Measurements from ENCODE around the gene ANKRD44. TPM values are rescaled to one million over a fixed set of nuclear protein-coding genes. Genes with fewer than 3 reads are reported as not detected.

The ANKRD44 gene
- total and polyA plus RNA-seq, 2 of the 8 experiments (the other 6 are each of a cell fraction or from before 2014, with no cell fraction given): 1.2 to 1.3 TPM

DNA sequence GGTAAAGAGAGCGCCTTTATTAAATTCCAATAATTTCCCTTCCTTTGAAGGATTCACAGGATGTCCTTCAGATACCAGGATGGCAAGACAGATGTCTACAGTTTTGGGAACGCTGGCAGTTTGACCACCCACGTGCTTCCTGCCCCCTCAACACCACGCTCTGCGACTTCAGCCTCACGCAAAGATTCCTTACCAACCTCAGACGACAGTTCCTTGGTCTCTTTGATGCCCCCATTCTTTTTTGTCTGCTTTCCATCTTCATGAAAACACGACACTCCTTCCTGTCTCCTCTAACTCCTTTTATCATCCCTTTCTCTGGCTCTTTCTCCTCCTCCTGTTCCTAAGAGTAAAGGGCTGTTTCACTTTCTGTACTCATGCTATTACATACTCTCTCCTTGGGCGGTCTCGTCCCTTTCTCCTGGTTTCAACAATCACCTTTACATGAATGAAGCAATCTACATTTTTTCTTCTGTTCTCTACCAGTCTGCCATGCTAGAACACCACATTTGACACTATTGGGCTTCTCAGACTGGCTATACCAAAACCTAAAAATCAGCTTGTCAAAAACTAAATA, 194.2 kb downstream of the ANKRD44 start (continued):
- TF ChIP-seq, protein P1, sequence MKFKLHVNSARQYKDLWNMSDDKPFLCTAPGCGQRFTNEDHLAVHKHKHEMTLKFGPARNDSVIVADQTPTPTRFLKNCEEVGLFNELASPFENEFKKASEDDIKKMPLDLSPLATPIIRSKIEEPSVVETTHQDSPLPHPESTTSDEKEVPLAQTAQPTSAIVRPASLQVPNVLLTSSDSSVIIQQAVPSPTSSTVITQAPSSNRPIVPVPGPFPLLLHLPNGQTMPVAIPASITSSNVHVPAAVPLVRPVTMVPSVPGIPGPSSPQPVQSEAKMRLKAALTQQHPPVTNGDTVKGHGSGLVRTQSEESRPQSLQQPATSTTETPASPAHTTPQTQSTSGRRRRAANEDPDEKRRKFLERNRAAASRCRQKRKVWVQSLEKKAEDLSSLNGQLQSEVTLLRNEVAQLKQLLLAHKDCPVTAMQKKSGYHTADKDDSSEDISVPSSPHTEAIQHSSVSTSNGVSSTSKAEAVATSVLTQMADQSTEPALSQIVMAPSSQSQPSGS (IDR thresholded peaks at IDR 0.05; ENCODE audit: low read length): no peak

Measured in H1 (cell line).